Measurements from ENCODE around the gene HPS4.

DNA sequence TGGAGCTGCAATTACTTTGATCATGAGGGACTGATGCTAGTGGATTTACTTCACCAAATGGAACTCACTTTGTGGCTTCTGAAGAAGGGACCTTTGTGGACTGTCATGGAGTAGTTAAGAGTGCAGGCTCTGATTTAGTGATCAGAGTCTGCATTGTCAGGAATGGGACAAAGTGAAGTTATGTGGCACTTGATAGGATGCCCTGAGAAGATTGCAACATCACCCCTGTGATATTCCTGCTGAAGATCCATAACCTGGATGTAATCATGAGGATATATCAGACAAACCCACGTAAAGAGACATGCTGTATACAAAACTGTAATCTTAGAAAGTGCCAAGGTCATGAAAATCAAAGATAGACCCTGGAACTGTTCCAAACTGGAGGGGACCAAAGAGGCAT is 30.3 kb upstream of the HPS4 start:
- TF ChIP-seq, protein P1, sequence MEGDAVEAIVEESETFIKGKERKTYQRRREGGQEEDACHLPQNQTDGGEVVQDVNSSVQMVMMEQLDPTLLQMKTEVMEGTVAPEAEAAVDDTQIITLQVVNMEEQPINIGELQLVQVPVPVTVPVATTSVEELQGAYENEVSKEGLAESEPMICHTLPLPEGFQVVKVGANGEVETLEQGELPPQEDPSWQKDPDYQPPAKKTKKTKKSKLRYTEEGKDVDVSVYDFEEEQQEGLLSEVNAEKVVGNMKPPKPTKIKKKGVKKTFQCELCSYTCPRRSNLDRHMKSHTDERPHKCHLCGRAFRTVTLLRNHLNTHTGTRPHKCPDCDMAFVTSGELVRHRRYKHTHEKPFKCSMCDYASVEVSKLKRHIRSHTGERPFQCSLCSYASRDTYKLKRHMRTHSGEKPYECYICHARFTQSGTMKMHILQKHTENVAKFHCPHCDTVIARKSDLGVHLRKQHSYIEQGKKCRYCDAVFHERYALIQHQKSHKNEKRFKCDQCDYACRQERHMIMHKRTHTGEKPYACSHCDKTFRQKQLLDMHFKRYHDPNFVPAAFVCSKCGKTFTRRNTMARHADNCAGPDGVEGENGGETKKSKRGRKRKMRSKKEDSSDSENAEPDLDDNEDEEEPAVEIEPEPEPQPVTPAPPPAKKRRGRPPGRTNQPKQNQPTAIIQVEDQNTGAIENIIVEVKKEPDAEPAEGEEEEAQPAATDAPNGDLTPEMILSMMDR (conservative IDR thresholded peaks at IDR 0.05; ENCODE audit: low read length): no peak
- TF ChIP-seq EZH2phosphoT487 (IDR thresholded peaks at IDR 0.05; ENCODE audit: borderline replicate concordance): no peak
